HG02981 (cell line): ENCODE data around the gene C1QTNF8.

Experiments
- ATAC-seq: cut with Tn5 transposase; IDR thresholded peaks from one replicate; pipeline ENCODE4 v1.9.1; 2021; ENCODE audit warnings: mild to moderate bottlenecking, moderate library complexity; ENCODE audit not compliant: unreplicated experiment

C1QTNF8 gene

GRCh38 chr16:1112506-1113184 is 16.6 kb upstream of the C1QTNF8 start:
- ATAC-seq = no peak

GRCh38 chr16:1109648-1110047 is 13.6 kb upstream of the C1QTNF8 start:
- ATAC-seq = no peak

DNA sequence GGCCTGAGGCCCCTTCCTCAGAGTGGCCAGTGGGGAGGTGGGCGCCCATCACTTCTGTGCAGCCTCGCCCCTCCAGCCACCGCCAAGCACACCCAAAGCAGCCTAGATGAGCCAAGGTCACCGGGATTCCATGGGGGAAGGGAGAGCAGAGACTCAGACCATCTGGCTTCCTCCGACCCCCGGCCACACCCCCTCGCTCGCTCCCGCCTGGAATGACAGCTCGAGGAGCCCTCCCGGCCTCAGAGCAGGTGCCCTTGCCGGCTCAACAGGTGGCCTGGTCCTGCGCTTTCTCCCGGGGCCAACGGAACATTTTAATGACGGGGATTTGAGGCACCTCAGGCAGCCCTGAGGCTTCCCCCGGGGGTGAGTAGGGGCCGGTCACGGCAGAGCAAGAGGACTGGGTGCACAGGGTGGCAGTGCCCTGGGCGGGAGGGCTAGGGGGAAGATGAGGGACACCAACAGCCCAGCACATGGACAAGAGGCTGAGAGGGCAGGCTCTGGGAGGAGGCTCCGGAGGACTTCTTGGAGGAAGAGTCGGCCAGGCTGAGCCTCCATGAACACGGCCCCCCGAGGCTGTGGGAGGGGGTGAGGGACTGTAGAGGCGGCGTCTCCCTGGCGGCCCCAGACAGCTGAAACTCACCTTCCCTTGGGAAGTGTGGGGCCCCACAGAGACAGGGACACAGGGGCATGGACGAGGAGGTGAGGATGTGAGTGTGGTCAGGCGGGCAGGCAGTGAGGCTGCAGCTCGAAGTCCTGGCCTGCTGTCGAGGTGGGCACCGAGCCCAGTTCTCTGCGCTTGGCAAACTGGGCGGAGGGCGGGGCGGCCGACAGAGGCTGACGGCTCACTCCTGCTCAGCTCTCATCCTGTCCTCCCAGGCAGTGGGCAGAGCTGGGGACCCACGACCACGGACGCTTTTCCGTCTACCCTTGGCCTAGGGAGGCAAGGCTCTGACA is 12.5 kb upstream of the C1QTNF8 start:
- ATAC-seq = no peak

DNA sequence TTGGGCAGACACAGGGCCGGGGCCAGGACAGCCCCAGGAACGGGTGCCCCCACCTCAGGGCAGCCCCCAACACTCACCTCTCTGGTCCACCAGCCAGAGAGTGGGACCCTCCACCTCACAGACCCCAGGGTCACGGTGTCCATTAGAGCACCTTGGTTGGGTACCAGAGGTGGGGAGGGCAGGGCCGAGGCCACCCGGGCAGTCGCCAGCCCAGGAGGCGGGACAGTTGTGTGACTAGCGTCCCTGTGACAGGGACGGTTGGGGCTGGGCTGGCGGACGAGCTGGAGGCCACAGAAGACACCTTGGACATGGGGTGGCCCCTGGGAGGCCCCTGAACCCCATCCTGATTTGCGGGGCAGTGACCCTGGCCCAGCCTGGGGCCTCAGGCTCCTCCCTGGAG is 11.7 kb upstream of the C1QTNF8 start:
- ATAC-seq = no peak

DNA sequence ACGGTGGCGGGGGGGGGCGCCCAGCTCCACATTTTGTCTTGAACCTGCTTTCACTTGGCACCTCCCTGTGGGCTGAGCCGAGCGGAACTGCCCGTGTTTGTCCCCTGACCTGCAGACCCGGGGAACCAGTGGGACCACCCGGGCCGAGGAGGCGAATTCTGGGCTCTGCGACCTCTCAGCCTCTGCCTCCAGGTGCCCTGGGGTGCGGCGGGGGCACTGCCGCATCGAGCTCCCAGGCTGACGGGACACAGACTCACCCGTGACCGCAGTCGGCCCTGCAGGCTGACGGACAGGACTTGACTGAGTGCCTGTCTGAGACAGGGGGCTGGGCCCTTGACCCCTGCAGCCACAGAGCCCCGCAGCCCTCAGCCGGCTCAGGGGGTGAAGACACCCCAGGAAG is 11.1 kb upstream of the C1QTNF8 start:
- no peak for ATAC-seq

DNA sequence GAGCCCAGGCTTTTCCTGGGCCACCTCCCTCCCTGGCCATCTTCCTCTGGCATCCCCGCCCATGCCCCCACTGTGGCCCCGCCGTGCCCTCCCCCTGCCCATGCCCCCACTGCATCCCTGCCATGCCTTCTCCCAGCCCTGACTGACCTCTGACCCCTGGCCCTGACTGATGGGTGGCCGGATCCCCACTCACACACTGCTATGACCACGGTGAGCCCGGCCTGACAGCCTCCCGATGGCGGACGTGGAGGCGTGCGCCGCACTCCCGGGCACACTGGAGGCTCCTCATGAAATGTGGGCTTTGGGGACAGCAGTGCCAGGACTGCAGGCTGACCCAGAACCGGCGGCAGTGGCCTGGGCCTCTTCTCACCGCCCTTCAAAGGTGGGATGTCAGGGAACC is 10.6 kb upstream of the C1QTNF8 start:
- no peak for ATAC-seq

GRCh38 chr16:1105888-1106620 is 10.0 kb upstream of the C1QTNF8 start:
- ATAC-seq = no peak

- ATAC-seq = no peak
These were observed 7.6 kb upstream of the C1QTNF8 start for GRCh38 chr16:1103636-1103980.

DNA sequence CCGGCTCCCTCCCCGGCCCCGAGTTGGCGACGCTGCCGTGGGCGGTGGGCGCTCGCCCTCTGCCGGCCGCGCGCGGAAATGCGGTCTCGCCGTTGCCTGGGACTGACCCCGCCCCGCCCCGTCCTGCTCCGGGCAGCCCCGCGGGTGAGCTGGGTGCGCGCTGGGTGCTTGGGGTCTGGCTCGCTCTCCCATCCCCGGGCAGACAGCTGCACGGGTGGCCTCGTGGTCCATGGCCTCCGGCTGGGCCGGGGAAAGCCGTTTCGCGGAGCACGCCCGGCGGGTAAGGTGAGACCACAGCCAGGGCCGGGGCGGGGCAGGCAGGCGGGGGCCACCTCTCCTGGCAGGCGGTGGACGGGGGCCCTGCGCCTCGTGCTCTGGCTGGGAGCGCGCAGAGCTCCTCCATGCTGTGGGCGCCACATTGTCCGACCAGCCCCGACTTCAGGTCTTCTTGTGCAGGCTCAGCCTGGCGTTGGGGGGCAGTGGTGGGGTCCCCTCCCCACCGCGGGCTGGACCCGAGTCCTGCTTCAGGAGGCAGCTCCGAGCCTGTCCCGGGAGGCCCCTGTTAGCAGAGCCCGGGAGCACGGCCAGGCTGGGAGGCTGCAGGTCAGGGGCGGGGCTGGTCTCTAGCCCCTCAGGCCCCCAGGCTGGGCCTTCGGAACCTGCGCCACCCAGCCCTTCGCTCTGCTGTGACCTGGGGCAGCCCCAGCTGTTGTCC is 7.0 kb upstream of the C1QTNF8 start:
- no peak for ATAC-seq

DNA sequence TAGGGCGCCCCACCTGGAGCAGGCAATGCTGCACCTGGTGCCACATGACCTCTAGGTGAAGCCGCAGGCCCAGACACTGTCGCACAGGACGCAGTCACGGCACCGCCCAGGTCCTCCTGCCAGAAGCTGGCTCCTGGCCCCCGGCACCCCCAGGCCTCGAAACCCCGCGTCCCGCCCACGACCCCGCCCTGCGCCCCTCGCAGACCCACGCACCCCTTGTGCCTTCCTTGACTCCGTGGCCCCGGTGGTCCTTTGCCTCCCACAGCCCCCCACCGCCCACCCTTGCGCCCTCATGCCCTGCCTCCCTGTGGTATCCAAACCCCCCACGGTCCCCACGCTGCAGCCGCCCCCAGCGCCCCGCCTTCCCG is 6.3 kb upstream of the C1QTNF8 start:
- no peak for ATAC-seq

- ATAC-seq = no peak
These were observed 5.7 kb upstream of the C1QTNF8 start for GRCh38 chr16:1101573-1102332.

DNA sequence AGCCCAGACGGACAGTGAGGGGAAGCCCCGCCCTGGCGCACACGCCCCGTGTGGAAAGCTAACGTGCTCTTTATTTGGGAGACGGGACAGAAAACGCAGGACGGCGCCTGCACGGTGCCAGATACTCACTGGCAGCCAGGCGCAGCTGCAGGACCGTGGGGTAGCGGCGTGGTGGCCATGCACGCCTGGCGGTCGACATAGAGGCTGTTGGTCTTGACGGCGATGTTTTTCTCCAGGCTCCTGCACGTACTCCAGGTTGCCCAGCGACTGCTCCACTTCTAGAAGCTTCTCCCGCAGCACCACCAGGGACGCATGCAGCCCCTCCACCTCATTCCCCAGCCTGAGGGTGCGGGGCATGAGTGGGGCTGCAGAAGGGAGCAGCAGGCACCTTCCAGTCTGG is 5.1 kb upstream of the C1QTNF8 start:
- no peak for ATAC-seq

DNA sequence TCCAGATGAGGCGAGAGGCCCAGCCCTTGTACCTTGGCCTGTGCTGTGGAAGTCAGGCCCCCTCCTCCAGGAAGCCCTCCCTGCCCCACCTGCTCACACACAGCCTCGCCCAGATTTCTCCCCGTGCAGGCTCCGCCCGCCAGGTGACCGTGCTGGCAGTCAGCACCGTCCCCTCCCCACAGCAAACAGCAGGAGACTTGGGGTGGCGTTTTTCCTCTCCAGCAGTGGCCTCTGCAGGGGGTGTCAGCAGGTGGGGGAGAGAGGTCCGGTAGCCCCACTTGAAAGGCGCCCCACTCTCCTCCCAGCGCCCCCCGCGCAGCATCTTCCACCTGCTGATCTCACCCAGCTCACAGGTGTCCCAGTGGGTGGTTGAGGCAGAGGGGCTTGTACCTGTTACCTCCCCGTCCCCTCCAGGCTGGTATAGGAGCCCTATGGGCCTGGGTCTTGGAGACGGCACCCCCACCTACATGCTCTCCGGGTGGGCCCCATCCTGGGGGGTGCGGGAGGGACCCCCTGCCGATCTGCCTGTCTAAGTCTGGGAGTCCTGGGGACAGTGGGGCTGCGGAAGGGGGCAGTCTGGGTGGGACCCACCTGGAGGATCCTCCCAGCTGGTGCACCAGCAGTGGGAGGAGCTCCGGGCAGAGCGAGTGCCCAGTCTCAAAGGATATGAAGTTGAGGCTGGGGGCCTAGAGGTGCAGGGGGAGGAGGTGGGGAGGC is 4.2 kb upstream of the C1QTNF8 start:
- ATAC-seq = no peak

- ATAC-seq = no peak
These were observed 3.4 kb upstream of the C1QTNF8 start for GRCh38 chr16:1099189-1100083.

- no peak for ATAC-seq
These were observed 2.4 kb upstream of the C1QTNF8 start for GRCh38 chr16:1098266-1098991.

GRCh38 chr16:1097800-1098199 is 1.8 kb upstream of the C1QTNF8 start:
- ATAC-seq = no peak

DNA sequence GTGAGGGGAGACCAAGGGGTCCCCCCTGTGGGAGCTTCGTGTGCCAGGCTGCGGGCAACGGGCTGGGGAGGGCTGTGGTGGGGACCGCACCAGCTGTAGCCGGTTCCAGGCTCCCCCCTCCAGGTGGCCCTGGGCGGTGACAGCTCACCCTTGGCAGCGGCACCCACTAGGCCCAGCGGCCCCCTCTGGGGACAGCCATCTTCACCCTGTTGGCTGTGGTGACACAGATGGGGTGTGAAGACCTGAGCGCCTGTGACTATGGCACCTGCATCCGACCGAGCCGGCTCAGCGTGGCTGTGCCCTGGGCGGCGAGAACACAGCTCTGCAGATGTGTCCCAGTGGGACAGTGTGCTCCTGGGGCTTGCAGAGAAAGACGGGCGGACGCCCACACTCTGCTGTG is 1.1 kb upstream of the C1QTNF8 start:
- ATAC-seq = no peak
